RKO (cell line): ENCODE measurements around the gene LRRC1.

ENCODE experiments used
- DNase-seq: peaks from one replicate; pipeline ENCODE4 v3.0.0-alpha.2; 2016; ENCODE audit warnings: low spot score

LRRC1 gene

DNA sequence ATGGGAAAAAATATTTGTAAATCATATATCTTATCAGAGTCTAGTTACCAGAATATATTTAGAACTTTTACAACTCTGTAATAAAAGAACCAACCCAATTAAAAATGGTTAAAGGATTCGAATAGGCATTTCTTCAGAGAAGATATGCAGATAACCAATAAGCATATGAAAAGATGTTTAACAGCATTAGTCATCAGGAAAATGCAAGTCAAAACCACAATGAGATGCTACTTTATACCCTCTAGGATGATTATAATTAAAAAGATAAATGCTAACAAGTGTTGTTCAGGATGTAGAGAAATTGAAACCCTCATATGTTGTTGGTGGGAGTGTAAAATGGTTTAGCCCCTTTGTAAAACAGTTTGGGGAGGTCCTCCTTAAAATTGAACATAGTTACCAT is 94.1 kb downstream of the LRRC1 start:
- no peak for DNase-seq

DNA sequence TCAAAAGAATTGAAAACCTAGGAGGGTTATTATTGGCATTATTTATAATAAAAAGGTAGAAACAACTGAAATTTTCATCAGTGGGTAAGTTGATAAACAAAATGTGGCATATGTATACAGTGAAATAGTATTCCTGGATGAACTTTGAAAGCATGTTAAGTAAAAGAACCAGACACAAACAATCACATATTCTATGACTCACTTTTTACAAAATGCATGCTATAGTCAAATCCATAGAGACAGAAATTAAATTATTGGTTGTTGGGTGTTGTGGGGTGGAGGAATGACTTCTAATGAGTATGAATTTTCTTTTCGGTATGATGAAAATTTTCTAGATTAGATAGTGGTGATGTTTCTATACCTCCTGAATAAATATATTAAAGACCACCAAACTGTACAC is 94.6 kb downstream of the LRRC1 start:
- DNase-seq: no peak

DNA sequence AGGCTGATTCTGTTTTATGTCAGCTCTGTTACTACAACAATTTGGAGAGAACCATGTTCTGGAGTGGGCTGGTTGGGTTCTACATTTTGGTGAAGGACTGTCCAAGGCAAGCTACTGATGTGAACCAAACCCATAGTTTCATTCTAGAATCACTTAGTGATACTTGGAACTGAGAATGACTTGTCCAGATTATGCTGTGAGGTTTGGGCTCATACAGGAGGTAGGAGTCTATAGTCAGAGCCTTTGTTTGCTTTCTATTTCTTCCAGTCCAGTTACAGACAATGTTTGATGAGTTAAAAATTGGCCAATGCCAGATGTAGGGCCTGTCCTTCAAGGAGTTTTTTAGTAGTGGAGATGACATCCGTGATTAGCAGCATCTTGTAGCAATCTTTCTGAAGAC is 97.9 kb downstream of the LRRC1 start:
- DNase-seq: no peak

DNA sequence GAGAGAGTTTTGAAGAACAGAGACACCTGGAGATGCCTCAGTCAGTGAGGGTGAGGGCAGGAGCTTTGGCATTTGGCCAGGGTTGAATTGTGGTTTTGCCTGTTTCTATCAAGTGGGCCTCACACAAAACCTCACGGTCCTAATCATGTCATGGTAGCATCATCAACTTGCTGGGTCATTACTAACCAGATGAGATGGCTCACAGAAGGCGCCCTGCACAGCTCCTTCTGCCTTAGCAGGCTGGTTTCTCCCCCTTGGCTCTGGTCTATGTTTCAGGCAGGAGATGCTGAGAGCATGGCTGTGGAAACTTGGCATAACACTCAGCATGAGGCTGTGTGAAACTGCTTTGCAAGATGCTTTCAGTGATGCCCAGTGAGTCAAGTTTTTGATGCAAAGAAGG is 99.3 kb downstream of the LRRC1 start:
- peak; percentile 38 for DNase-seq

DNA sequence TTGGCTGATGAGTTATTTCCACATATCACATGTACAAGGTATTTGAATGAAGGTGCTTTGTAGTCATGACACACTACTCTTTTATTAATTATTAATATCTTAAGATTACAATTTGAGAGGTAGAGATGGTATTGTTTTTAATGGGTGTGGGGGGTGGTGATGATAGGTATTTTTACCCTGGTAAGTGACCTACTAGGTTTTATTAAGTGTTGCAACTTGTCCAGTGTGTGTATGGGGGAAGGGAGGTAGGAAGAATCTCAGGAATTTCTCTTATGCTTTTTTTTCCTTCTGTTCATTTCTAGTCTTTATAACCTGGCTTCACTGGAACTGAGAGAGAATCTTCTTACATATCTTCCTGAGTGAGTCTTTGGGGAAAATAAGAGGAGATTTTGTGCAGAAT is 101.4 kb downstream of the LRRC1 start:
- no peak for DNase-seq

DNA sequence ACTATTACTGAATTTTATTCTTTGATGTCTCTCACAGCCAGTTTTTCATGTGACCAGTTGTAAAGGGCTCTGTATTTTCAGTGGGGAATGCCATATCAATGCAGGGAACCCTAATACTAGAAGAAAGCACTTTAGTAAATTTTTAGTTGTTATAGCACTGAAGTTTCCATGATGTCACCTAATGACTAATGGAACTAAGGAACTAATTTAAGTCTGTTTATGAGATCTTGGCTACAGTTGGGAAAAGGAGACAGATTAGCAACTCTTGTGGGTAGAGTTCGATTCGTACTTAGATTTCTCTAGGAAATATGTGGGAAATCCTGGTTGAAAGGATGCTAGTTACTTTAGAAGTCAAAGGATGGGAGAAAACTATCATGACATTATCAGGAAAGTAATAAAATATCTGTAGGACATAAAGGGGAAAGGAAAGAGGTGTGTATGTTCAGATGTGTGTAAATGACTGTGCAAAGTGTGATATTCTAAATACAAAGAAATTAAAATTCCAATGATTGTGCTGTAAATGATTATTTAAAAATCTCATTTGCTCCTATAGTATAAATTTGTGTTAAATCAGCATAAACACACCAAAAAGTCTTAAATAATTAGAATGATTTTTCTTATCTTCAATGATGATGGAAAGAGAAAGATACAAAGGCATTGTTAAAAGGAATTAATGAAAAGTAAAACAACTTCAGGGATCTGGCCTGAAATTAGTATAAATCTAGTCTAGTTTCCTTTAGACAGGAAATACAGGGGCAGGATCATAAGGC is 103.4 kb downstream of the LRRC1 start:
- DNase-seq: peak; percentile 8

DNA sequence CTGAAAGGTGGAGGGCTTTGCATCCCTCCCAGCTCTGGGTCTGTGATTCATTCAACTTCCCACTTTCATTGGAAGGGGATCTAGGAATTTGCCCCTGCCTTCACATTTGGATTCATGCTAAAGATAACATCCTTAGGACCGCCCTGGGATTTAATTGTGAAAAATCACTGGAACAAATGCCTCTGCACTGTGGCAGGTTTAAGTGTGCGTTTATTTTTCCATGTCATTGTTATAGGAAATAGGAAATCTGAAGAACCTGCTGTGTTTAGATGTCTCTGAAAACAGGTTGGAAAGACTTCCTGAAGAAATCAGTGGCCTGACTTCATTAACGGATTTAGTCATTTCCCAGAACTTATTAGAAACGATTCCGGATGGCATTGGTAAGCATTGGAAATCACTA is 104.7 kb downstream of the LRRC1 start:
- no peak for DNase-seq

DNA sequence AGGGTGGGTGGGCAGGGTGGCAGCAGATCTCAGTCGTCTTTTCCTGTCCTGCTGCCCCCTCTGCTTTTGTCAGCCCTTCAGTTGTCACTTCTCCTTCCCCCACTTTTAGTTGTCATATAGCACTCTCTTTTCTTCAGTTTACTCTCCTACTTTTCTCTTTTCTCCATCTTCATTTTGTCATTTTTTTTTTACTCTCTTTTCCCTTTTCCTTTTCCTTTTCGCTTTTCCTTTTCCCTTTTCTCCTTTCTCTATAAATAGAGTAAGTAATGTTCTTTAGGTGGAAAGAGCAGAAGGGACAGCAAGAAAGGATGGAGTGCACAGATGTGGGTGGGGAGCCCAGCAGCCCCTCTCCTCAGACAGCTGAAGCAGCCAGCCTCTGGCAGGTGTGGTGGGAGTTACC is 108.6 kb downstream of the LRRC1 start:
- no peak for DNase-seq

DNA sequence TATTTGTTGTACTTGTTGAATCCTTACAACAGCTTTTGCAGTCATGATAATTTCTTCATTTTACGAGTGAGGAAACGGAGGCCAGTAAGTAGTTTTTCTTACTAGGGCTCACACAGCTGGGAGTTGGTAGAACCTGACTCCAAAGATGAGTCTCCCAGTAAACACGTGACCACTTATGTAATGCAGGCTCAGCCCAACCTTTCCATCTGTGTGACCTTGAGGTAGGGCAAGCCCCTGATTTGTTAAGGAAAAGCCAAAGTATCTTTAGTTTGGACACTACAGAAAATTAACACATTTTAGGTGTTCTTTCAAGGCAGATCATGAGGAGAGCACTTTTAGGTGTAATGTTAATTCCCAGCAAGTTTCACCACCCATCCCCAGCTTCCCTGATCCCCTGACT is 111.3 kb downstream of the LRRC1 start:
- no peak for DNase-seq

DNA sequence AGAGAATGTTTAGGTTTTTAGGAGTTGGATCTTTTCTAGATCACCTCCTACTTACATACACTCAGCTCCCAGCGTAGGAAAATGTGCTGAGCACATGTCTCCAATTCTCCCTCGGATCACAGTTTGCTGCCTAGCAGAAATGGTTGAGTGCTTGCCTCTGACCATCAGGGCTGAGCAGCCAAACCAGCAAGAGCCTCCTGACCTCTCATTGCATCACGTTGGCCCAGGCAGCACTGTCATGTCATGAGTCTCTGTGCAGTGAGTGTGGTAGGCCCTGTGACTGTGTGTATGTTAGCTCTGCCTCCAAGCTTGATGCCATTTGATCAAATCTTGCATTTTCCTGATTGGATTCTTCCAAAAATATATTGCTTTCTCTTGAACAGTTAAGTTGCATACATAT is 112.0 kb downstream of the LRRC1 start:
- peak; percentile 2 for DNase-seq

DNA sequence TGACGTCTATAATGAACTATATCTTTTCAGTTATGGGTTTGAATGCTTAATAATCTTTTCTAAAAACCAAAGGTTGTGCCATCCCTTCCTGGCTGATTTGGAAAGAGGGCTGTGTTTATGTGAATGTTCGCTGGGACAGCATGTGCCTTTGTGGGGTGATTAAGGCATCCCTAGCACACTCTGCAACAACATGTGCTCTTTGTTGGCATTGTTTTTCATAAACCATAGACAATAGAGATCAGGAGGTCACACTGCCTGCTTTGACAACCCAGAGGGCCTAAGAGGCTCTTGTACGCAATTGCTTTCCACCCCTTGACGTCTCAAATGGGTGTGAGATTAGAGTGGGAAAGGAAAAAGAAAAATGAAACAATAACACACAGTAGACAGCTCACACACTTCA is 116.0 kb downstream of the LRRC1 start:
- DNase-seq: no peak

DNA sequence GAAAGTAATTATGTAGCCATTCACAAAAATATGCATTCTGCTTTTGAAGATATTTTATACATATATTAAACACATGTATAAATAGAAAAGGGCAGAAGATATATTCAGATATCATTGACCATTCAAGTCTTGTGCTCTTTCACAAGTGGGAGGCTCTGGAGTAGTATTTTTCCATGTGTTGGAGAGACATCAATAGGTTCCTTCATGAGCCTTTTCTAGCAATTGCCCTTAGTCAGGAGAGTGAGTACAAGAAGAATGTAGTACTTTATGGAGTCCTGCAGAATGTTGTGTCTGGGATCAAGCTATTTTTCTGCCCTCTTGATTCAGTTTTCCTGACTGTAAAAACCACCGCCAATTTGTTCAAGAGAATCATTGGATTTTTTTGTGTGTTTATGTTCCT is 117.9 kb downstream of the LRRC1 start:
- DNase-seq: no peak

DNA sequence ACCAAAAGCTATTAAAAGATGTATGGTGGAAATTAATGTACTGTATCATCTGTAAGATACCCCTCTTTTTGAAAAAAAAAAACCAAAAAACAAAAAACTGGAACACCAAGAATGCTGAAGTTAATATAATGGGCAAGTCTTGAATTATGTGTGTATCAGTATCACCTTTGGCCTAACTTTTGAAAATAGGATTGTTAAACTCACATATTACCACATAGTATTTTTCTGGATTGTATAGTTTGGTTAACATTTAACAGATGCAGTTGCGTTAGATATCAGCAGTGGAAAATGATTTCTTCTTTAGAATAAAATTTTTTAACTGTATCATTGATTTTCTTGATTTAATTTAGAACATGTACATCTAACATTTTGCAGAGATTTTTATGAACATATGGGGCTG is 118.5 kb downstream of the LRRC1 start:
- DNase-seq: no peak

DNA sequence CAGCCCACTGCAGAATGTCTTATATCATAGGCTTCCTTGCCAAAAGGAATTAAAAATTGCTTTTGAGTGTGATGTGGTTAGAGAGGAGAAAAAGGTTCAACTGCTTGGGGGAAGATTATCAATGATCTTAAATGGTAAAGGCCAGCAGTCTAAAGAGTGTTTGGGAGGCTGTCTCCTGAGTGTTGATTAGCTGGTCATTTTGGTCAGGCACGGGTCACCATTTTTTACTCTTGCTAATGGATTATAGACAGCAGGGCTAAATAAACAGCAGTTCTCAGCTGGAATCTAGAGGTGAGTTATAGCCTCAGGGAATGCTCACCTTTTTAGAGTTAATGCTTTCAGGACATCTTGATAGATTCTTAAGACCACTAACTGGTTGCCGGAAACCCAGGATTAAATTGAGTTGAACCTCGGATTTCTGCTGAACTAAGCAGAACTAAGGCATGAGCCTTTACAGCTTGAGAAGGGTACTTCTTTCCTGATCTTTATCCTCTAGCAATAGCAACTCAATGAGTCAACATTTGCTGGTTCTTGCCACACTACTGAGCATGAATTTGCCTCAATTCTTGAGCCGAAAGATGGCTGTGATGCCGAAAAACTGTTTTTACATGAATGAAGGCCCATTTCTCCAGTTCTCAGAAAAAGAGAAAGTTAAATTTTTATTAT is 120.4 kb downstream of the LRRC1 start:
- DNase-seq: no peak

DNA sequence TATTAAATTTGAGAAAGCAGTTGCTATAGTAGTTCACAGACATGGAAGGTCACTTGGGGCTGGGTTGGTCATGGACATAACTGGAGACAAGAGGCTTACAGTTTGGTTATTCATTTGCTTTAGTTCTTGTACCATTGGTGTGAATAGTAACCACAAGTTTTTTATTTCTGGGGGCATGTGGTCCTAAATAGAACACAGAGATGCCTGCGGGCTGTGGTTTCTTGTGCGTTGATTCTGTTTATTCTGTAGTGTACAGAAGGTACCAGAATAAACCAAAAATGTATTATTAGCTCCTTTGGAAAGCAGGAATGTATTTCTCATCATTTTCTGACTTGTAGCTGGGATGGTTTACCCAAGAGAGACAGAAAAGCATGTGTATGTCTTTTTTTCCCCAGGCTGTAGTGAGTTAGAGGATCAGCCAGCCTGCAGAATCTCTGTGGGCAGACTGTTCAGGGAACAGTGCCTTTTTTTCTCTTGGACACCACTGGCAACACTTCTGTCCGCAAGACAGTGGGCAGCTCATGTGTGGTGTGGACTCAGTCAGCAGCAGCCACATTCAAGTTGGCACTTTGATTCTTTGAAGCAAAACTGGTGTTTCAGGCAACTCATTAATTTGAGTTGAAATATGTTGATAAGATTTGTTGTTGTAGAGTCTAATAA is 122.1 kb downstream of the LRRC1 start:
- DNase-seq: no peak

DNA sequence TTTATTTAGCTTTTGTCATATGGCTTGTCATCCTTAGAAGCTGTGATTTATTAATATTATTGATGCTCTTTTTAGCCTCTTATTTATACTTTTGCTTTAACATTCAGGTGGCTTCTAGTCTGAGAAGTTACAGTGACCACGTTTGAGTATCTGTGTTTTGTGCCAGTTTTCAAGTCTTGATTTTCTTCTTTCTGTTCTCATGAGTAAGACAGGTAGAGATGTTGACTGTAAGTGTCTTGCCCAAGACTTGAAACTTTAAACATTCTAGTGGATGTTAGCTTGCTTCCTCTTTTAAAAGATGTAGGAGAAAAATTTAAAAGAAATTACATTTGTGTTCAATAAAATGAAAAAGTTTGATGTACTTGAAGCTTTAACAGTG is 122.6 kb downstream of the LRRC1 start:
- DNase-seq: no peak

DNA sequence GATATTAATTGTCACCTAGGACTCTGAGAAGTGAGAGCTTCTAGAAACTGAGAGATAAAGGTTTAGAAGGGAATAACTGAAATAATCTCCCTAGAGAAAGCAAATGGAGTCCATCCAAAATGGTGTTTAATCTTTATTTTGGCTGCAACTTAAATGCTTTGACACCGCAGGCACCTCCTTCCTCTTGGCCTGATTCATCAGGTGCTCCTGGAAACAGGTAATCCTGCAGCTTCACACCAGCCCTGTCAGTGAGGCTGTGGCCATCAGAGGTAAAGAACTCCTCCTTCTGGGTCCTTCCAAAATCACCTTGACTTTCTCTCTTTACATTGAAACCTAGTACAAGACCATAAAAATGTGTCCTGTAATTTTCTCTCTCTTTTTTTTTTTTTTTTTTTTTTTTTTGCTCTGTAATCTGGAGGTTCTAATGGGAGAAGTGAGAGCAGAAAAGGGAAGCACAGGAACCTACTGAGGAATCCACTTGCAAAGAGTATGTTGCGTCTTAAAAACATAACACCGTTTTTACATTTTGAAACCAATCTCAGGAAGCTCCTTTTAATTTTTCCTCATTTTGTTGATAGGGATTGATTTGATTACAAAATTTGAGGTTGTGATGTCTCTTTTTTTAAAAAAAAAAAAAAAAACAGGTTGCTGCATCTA is 124.2 kb downstream of the LRRC1 start:
- no peak for DNase-seq

DNA sequence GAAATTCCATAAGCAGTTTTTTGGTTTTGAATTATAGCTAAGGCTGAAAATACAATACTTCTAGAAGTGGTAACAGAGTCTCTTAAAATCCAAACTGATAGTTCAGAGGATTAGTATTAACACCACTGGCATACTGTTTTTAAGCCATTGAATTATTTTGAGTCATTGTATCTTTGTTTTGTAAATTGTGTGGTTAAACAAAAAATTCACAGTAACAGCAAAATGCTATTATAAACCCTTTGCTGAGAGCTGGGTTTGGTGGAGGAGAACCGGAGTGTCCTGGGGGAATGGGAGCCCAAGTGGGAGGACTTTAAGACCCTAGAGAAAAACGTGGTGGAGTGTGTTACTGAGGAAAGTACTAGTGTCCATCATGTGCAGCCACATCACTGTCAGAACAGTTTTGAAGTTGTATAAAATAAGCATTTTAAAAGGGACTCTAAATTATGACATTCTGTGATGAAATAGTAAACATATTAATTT is 125.1 kb downstream of the LRRC1 start:
- no peak for DNase-seq

DNA sequence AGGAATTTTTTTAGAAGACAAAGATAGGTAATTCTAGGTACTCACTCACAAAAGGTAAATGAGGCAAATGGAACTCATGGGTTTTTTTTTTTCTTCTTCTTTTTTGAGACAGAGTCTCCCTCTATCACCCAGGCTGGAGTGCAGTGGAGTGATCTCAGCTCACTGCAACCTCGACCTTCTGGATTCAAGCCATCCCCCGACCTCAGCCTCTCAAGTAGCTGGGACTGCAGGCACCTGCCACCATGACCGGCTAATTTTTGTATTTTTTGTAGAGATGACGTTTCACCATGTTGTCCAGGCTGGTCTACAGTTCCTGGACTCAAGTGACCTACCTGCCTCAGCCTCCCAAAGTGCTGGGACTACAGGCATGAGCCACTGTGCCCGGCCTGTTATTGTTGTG is 126.1 kb downstream of the LRRC1 start:
- DNase-seq: no peak

DNA sequence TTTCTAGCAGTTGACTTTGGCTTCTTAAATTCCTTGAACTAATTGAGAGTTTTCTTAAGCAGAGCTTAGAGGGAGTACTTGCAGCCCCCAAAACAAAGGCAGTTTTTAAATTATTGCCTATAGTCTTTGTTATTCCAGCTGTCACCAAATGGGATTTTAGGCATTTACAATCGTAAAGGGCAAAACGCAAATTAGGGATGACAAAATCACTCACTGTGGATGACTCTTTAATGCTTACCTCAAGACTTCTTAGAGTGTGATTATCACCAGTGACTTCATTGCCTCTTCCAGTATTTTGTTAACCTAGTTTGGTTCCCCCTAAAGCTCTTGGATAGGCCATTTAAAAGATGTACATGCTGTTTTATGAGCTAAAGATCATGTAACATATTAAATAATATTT is 126.8 kb downstream of the LRRC1 start:
- no peak for DNase-seq

DNA sequence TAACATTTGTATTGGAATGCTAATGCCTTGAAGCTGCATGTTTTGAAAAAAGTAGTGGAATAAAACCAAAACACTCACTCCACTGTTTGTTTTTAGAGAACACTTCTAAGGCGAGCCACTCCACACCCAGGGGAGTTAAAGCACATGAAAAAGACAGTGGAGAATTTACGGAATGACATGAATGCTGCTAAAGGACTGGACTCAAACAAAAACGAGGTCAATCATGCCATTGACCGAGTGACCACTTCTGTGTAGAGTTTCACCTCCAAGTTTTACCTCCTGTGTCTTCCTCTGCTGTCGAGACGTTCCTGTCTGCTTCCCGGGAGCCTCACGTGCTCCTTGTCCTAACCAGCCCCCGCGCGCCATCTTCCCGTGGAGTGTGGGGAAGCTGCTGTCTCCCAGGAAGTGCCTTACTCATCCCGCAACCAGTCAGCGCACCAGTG is 127.8 kb downstream of the LRRC1 start:
- DNase-seq: no peak

DNA sequence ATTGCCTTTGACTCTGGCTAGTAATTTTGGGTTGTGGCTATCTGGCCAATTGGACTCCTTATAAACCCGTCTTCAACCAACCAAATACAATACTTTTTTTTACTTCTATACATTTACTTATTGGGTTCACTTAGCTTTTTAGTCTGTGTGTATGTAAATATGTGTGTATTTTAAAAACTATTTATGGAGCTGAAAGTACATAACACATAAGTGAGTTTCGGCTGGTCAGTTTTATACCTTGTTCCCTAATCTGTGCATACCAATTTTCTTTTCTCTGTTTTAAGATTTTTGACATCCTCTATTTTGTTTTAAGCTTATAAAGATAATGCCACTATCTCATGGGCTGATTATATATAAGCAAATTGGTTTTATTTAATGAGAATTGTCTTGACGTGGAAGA is 129.5 kb downstream of the LRRC1 start:
- no peak for DNase-seq
